Stimulated activated CD4-positive, alpha-beta T cell treated with anti-CD3 and anti-CD28 coated beads, TNF-alpha, amount 100 ng/mL, for 24 hours (primary cell): Measurements from ENCODE around the gene RAB31.

ENCODE experiments used
- DNase-seq, 3 experiments: peaks; one replicate each; pipeline ENCODE4 v3.0.0-alpha.2; 2020; ENCODE audit warnings: low read depth in 3 of 3

RAB31 gene

DNA sequence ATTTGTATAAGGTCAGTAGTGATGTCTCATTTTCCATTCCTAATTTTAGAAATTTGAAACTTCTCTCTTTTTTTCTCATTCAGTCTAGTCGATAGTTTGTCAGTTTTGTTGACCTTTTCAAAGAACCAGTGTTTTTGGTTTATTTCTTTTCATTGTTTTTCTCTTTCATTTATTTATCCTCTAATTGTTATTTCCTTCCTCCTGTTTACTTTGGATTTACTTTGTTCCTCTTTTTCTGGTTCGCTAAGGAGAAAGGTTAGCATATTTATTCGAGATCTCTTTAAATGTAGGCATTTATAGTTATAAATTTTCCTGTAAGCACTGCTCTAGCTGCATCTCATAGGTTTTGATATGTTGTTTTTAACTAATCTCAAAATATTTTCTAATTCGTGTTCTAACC is 112.6 kb downstream of the RAB31 start:
- no peak for DNase-seq

GRCh38 chr18:9822587-9823185 is 114.6 kb downstream of the RAB31 start:
- DNase-seq = no peak

DNA sequence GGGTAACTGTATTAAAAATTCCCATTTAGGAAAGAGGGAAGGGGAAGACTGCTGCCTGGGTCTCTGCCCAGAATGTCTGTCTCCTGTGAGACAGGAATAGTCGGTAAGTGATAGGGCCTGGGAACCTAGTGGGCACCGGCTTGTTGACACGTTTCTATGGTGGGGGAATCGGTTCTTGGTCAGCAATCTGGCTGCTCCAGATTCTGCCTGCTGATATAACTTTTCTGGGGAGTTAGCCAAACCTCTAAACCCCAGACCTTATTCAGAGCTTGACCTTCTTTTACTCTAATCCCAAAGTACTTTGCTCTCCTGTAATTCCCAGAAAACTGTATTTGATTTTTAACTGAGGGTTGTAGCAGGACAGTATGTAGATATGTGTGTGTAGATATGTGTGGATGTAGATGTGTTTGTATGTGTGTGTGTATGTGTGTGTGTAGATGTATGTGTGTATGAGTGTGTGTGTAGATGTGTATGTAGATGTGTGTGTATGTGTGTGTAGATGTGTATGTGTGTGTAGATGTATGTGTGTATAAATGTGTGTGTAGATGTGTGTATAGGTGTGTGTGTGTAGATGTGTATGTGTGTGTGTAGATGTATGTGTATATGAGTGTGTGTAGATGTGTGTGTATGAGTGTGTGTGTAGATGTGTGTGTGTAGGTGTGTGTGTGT is 115.8 kb downstream of the RAB31 start:
- DNase-seq = no peak

- no peak for DNase-seq
Observed at GRCh38 chr18:9824474-9824832, 116.4 kb downstream of the RAB31 start.

DNA sequence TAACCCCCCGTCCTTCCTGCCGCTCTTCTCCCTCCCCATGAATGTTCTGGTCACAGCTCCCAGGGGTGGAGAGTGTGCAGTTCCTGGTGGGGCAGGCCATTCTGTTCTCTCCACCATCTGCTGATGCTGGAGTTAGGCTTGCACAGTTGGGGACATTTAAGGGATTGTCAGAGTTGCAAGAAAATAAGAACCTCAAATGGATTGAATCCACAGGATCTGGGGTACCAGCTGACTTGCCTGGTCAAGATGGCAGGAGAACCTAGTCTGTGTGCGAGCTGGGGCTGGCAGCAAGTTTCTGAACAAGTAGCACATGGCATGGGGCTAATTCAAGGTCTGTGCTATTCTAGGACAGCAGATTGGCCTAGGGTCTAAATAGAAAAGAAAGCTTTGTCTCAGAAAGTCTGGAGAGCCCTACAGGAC is 116.9 kb downstream of the RAB31 start:
- no peak for DNase-seq

DNA sequence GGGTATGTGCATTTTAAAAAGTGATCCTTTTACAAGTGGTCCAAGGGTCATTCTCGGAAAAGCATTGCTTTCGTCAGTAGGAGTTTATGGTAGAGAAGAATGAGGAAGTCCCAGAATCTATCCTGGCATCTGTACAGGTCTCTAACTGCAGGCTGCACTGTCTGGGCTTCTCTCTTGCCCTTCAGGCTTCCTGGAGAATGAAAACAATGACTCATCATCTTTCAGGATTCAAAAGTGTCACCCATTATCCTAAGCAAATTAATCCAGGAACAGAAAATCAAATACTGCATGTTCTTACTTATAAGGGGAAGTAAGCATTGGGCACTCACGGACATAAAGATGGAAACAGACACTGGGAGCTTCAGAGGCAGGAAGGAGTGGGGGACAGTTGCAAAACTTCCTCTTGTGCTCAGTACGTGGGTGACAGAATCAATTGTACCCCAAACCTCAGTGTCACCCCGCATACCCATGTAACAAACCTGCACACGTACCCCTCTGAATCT is 117.5 kb downstream of the RAB31 start:
- no peak for DNase-seq

- DNase-seq = no peak
Observed at GRCh38 chr18:9826685-9827084, 118.6 kb downstream of the RAB31 start.

DNA sequence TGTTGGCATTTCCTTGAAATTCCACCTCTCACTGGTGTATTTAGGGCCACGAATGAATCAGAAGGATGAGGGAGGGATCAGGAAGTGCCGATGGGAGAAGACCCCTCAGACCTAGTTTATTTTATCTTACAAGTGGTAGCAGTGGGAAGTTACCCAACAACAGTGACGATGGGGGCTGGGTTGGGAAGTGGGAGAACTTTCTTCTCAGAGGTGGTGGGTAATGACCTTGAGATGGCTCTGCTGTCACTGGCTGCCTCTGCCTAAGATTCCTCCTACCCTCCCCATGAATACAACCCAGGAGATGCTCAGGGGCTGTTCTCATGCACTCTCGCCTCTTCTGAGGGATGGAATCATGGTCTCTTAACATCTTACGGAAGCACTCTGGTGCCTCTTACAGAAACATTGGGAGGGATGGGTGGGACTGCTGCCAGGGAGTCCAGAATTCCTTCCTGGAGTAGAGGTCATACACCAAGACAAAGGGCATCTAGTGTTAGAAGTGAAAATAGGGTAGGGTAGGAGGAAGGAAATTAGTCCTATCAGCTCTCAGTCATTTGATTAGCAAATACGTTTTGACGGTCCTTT is 119.2 kb downstream of the RAB31 start:
- DNase-seq = no peak

DNA sequence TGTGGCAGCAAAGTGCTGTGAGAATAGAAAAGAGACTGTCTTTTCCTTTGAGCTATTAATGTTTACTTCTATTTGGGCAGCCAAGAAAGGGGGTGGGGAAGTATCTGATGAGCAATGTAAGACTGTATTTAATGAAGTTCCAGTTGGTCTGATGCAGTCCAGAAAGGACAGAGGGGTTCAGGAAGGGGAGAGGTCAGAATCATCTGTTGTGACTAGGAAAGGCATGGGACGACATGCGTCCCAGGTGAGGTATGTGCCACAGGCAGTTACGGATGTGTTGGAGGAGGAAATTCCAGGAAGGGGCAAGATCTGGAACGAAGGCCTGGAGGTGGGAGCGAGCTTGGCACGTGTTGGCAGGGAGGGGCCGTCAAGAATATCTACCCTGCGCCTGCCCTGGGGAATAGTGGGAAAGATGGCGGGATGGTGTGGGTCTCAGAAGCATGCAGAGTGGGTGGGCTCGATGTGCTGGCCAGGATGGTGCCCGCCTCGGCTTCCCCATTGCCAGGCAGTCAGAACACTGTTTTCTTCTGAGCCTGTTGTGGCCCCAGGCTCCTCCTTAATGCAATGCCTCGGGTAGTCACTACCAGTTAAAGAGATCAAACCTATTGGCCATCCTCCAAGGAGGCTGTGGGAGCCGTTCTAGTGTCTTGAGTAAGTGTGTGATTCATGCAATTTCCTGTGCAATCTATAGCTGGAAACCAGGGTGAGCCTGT is 119.8 kb downstream of the RAB31 start:
- DNase-seq = no peak

- no peak for DNase-seq
Observed at GRCh38 chr18:9828506-9829396, 120.7 kb downstream of the RAB31 start.

GRCh38 chr18:9829397-9829712 is 121.3 kb downstream of the RAB31 start:
- no peak for DNase-seq

DNA sequence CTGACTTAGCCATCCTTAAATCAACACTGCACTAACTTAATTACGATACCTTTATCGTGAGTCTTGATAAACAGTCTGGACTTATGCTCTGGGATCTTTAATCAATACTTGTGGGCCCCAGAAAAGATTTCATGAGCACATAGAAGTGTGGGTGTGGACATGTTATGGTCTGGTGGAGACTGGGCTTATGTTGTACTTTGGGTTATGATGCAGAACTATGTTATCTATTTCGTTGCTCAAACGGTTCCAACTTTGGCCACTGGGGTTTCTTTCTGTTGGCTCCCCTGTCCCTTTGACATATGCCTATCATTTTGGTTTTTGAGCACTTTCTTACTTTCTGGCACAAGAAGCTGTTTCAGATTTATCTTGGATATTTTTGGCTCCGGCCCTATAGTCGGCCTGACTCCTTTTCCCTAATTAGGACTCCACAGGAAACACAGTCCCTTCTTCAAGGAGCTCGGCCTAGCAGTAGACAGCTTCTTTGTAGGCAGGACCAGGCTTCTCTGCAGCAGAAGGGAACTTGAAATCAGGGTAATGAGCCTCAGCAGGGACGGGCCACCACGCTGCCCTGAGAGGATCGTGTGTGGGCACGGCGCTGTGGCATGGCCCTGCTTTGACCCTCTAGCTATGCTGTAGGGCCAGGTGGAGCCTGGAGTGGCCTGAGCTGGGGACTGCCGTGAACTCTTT is 123.1 kb downstream of the RAB31 start:
- no peak for DNase-seq

DNA sequence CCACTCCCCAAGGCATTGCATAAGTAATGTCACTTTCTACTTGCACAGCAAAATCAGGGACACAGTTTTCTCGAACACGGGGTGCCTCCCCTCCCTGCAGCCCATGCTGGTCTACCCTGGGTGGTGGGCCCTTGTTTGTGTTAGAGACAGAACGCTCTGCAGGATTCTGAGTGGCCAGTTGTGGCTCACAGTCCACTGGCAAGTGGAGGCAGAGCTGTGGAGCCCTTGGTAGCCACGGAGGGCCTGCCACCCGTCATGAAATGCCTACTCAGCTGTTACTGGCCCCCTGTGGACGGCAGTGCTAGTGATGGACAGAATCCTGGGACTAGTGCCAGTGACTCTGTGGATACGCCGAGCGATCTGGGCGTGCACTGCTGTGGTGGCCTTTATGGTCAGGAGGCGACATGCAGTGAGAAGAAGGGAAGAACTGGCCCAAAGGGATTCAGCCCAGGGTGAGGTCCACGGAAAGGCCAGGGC is 123.7 kb downstream of the RAB31 start:
- no peak for DNase-seq

DNA sequence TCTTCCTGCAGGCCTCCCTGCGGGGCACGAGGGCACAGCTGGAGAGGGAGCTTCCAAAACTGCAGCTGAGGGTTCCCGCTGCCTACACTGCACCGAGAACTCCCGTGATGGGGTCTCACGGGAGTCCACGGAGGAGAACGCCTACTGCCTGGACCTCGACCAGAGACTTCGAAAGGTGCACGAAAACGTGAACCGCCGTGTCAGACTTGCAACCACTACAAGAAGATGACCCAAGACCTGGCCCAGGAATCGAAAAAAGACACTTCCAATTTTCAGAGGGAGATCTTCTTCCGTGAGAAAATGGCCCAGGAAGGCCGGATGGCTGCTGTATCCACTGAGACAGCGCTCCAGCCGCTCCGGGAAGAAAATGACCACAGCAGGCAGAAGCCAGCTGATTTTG is 124.8 kb downstream of the RAB31 start:
- DNase-seq = no peak

GRCh38 chr18:9834551-9834950 is 126.5 kb downstream of the RAB31 start:
- DNase-seq = no peak

DNA sequence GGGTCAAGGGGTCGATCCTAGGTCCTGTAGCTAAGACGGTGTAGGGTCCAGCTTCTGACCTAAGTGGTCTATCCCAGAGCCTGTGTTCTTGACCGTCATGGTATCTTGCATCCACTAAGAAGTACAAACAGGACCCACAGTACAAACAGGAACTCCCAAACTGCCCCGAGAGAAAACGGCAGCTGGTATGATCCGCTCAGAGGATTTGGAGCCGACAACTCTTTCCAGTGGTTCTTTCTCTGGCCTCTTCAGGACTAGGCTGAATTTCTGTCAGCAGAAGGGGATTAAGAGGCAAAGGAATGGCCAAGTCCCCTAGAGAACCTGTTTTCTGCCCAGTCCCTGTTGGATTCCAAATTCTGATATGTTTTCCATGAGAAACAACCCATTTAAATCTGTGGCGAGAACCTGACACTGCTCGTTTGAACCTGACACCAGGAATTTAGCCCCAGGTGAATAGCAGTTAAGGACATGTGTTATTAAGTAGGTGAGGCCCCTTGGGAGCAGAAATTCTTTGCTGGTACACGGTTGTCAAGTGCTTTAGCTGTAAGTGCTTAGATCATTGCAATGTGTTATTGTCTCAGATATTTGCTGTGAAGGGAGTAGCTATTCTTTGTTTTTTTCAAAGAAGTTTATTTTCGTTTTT is 127.1 kb downstream of the RAB31 start:
- no peak for DNase-seq

- no peak for DNase-seq
Observed at GRCh38 chr18:9835825-9836224, 127.7 kb downstream of the RAB31 start.

GRCh38 chr18:9838144-9838877 is 130.2 kb downstream of the RAB31 start:
- no peak for DNase-seq

GRCh38 chr18:9839211-9839610 is 131.1 kb downstream of the RAB31 start:
- no peak for DNase-seq

- DNase-seq = no peak
Observed at GRCh38 chr18:9839853-9840252, 131.8 kb downstream of the RAB31 start.
